GM12872 (cell line): ENCODE measurements around the gene TAF5L.

ENCODE experiments used
- CTCF ChIP-seq: IDR thresholded peaks from 3 replicates; pipeline ENCODE4 v1.5.1; 2011; ENCODE audit warnings: low read depth, mild to moderate bottlenecking, low read length, moderate library complexity; ENCODE audit not compliant: insufficient read depth

Gene TAF5L

GRCh38 chr1:229562686-229563085 is 63.2 kb downstream of the TAF5L start:
- no peak for TF ChIP-seq CTCF

GRCh38 chr1:229561141-229561540 is 64.8 kb downstream of the TAF5L start:
- no peak for TF ChIP-seq CTCF

- peak; percentile 81 for TF ChIP-seq CTCF
These were observed 67.2 kb downstream of the TAF5L start, which contains the start of gene ABCB10 for GRCh38 chr1:229558460-229559335. ABCB10 (minus strand) TSS chr1:229558707; CDS start chr1:229558652, 55 bp downstream.

- TF ChIP-seq CTCF, result peak; percentile 16; the same call in 1 of the 3 replicates
These were observed 68.0 kb downstream of the TAF5L start for GRCh38 chr1:229557913-229558414.

- no peak for TF ChIP-seq CTCF
These were observed 68.6 kb downstream of the TAF5L start for GRCh38 chr1:229557200-229557850.

GRCh38 chr1:229554886-229555621 is 70.9 kb downstream of the TAF5L start:
- TF ChIP-seq CTCF, result no peak
